HCT116 (cell line): ENCODE results near the gene HEG1. TPM values are rescaled to one million over a fixed set of nuclear protein-coding genes. Genes with fewer than 3 reads are reported as not detected.

Experiments used
- ATAC-seq: fragments of 200-7000 bp; cut with Tn5 transposase; 2 replicates; pipeline ENCODE4 v1.9.1; 2020; ENCODE audit warnings: mild to moderate bottlenecking, moderate library complexity
- BruUV-seq: library from RNA; stranded (reverse); fragments of 400-500 nt; replicated peaks from 2 replicates; lab custom pipeline; 2021; lab: Mats Ljungman, UMichigan
- CTCF ChIA-PET: fragments of 300-600 bp; sonication (Branson Sonifier 250); formaldehyde crosslinking; loops from one replicate; lab custom pipeline; 2021; ENCODE audit warnings: antibody characterized with exemption; lab: Charles Lee
- POLR2A ChIA-PET: fragments of 300-600, 350-600 bp; sonication (Branson Sonifier 250); formaldehyde crosslinking; loops from one replicate; lab custom pipeline; 2021; ENCODE audit warnings: antibody characterized with exemption; lab: Charles Lee
- RAD21 ChIA-PET, 2 experiments: fragments of 300-600 bp; sonication (Branson Sonifier 250); formaldehyde crosslinking; loops; one replicate each; lab custom pipeline; 2023; ENCODE audit warnings: low total read pairs in 2 of 2; ENCODE audit not compliant: uncharacterized antibody in 2 of 2, unreplicated experiment in 2 of 2, low non-redundant PET in 1 of 2; lab: Charles Lee
- DNase-seq: peaks from one replicate; pipeline ENCODE4 v3.0.0-alpha.2; 2010; ENCODE audit warnings: low read depth, low spot score
- H2AFZ ChIP-seq: fragments of 200-600 bp; shearing (Covaris generic), sonication (generic); 2 replicates; pipeline ENCODE4 v1.6.1; 2017; ENCODE audit warnings: low read depth, mixed run types, mixed read lengths, antibody characterized with exemption, low read length; ENCODE audit not compliant: poor library complexity, severe bottlenecking
- H3K27ac ChIP-seq: 2 replicates; pipeline ENCODE4 v1.5.1; 2012; ENCODE audit warnings: low read depth, low read length
- H3K27me3 ChIP-seq: fragments of 200-600 bp; sonication (generic); 2 replicates; pipeline ENCODE4 v1.6.1; 2016; ENCODE audit warnings: mixed run types, low read length, mixed read lengths; ENCODE audit not compliant: insufficient read depth
- H3K36me3 ChIP-seq, 2 experiments: fragments of 200-500 bp in 1 of 2; fragments of 200-600 bp in 1 of 2; sonication (Bioruptor generic) in 1 of 2; sonication (generic) in 1 of 2; 2 replicates each; pipeline versions ENCODE4 v1.5.1 to v1.6.1; 2014 to 2016; ENCODE audit warnings: low read length in 2 of 2, inconsistent platforms in 1 of 2, mixed read lengths in 1 of 2, mixed run types in 1 of 2; ENCODE audit not compliant: insufficient read depth in 2 of 2, control insufficient read depth in 1 of 2
- H3K4me1 ChIP-seq, 2 experiments: fragments of 200-600 bp in 1 of 2; sonication (generic) in 1 of 2; 2 replicates each; pipeline versions ENCODE4 v1.5.1 to v1.6.1; 2012 to 2017; ENCODE audit warnings: low read length in 2 of 2, inconsistent platforms in 1 of 2, mild to moderate bottlenecking in 1 of 2, mixed read lengths in 1 of 2, mixed run types in 1 of 2, moderate library complexity in 1 of 2; ENCODE audit not compliant: insufficient read depth in 2 of 2, control insufficient read depth in 1 of 2
- H3K4me2 ChIP-seq: fragments of 200-600 bp; sonication (generic); 2 replicates; pipeline ENCODE4 v1.6.1; 2017; ENCODE audit warnings: mixed run types, low read length, mixed read lengths
- H3K4me3 ChIP-seq, 2 experiments: fragments of 200-600 bp in 1 of 2; sonication (generic) in 1 of 2; replicated peaks in 1 of 2; 2 replicates each; pipeline ENCODE4 v1.5.1; 2011 to 2016; ENCODE audit warnings: low read length in 2 of 2, control low read depth in 1 of 2, low read depth in 1 of 2, mild to moderate bottlenecking in 1 of 2, mixed read lengths in 1 of 2, mixed run types in 1 of 2
- H3K79me2 ChIP-seq: fragments of 200-600 bp; sonication (generic); 2 replicates; pipeline ENCODE4 v1.6.1; 2017; ENCODE audit warnings: mild to moderate bottlenecking, mixed run types, low read length, moderate library complexity, mixed read lengths; ENCODE audit not compliant: insufficient read depth
- H3K9ac ChIP-seq: fragments of 200-600 bp; sonication (generic); 2 replicates; pipeline ENCODE4 v1.6.1; 2016; ENCODE audit warnings: low read length, mixed read lengths
- H3K9me2 ChIP-seq: fragments of 200-600 bp; sonication (generic), shearing (Covaris generic); 2 replicates; pipeline ENCODE4 v1.6.1; 2017; ENCODE audit warnings: mixed run types, mild to moderate bottlenecking, moderate library complexity; ENCODE audit not compliant: insufficient read depth
- H3K9me3 ChIP-seq, 2 experiments: fragments of 200-500 bp in 1 of 2; fragments of 200-600 bp in 1 of 2; sonication (Bioruptor generic) in 1 of 2; sonication (generic) in 1 of 2; 2 replicates each; pipeline ENCODE4 v1.6.1; 2014 to 2017; ENCODE audit warnings: low read length in 2 of 2, mixed read lengths in 2 of 2, inconsistent platforms in 1 of 2, low read depth in 1 of 2, mild to moderate bottlenecking in 1 of 2, mixed run types in 1 of 2, moderate library complexity in 1 of 2; ENCODE audit not compliant: control insufficient read depth in 1 of 2, insufficient read depth in 1 of 2
- H4K20me1 ChIP-seq: fragments of 200-600 bp; sonication (generic), shearing (Covaris generic); 2 replicates; pipeline ENCODE4 v1.6.1; 2017; ENCODE audit warnings: mixed run types, mild to moderate bottlenecking, moderate library complexity; ENCODE audit not compliant: insufficient read depth
- CBX3 ChIP-seq: IDR thresholded peaks from 2 replicates; pipeline ENCODE4 v1.6.1; 2012; ENCODE audit warnings: low read depth
- CEBPB ChIP-seq: IDR thresholded peaks from 2 replicates; pipeline ENCODE4 v1.6.1; 2012; ENCODE audit warnings: low read depth
- EGR1 ChIP-seq: IDR thresholded peaks from 2 replicates; pipeline ENCODE4 v1.6.1; 2012; ENCODE audit warnings: low read depth
- ELF1 ChIP-seq: IDR thresholded peaks from 2 replicates; pipeline ENCODE4 v1.6.1; 2012; ENCODE audit warnings: low read depth, borderline replicate concordance
- FOSL1 ChIP-seq: IDR thresholded peaks from 2 replicates; pipeline ENCODE4 v1.6.1; 2012; ENCODE audit warnings: low read depth
- JUND ChIP-seq: IDR thresholded peaks from 2 replicates; pipeline ENCODE4 v1.6.1; 2012
- POLR2A ChIP-seq: IDR thresholded peaks from 2 replicates; pipeline ENCODE4 v1.7.0; 2011; ENCODE audit warnings: borderline replicate concordance; ENCODE audit not compliant: insufficient read depth, insufficient read length; ENCODE audit errors: extremely low read depth
- RAD21 ChIP-seq: IDR thresholded peaks from 2 replicates; pipeline ENCODE4 v1.6.1; 2012; ENCODE audit warnings: low read depth, mild to moderate bottlenecking
- SIN3A ChIP-seq: IDR thresholded peaks from 2 replicates; pipeline ENCODE4 v1.6.1; 2012; ENCODE audit warnings: low read depth
- SP1 ChIP-seq: IDR thresholded peaks from 2 replicates; pipeline ENCODE4 v1.6.1; 2012; ENCODE audit warnings: low read depth
- TCF7L2 ChIP-seq: IDR thresholded peaks from 2 replicates; pipeline ENCODE4 v1.7.0; 2011; ENCODE audit warnings: borderline replicate concordance, inconsistent platforms; ENCODE audit not compliant: insufficient read depth, insufficient read length; ENCODE audit errors: extremely low read depth
- YY1 ChIP-seq: IDR thresholded peaks from 2 replicates; pipeline ENCODE4 v1.6.1; 2011; ENCODE audit warnings: low read length, low read depth, moderate library complexity, mild to moderate bottlenecking; ENCODE audit not compliant: insufficient replicate concordance; ENCODE audit errors: extremely low read depth
- ZFX ChIP-seq: fragments of 450-650 bp; IDR thresholded peaks from 2 replicates; pipeline ENCODE4 v1.6.1; 2017
- intact Hi-C: fragments of 100-400 bp; cut with micrococcal nuclease; formaldehyde crosslinking; loops from 2 replicates; pipeline ENCODE4 v1.10.0; 2022
- total RNA-seq: library from RNA; stranded (reverse); gene quantifications from one replicate; pipeline ENCODE4 v1.2.1, GENCODE V29; 2021; ENCODE audit not compliant: unreplicated experiment
- TF ChIP-seq, protein P1 (sequence below): IDR thresholded peaks from 2 replicates; pipeline ENCODE4 v1.6.1; 2012
- TF ChIP-seq, protein P2 (sequence below), 3 experiments: fragments of 200-600 bp in 1 of 3; sonication (generic) in 1 of 3; IDR thresholded peaks in 2 of 3; conservative IDR thresholded peaks in 1 of 3; 2 replicates each; pipeline ENCODE4 v1.5.1; 2012 to 2017; ENCODE audit warnings: low read depth in 2 of 3, low read length in 2 of 3, antibody characterized with exemption in 1 of 3, borderline replicate concordance in 1 of 3, control low read depth in 1 of 3, mild to moderate bottlenecking in 1 of 3, mixed read lengths in 1 of 3, mixed run types in 1 of 3, moderate library complexity in 1 of 3; ENCODE audit not compliant: insufficient read depth in 1 of 3
- TF ChIP-seq, protein P3 (sequence below): IDR thresholded peaks from 2 replicates; pipeline ENCODE4 v1.6.1; 2011; ENCODE audit warnings: mild to moderate bottlenecking, low read length, moderate library complexity; ENCODE audit not compliant: insufficient replicate concordance; ENCODE audit errors: extremely low read depth
- TF ChIP-seq, protein P4 (sequence below): IDR thresholded peaks from 2 replicates; pipeline ENCODE4 v1.6.1; 2012

The HEG1 gene
- total RNA-seq, 1 experiment from 2014 or later = 2.6 TPM

DNA sequence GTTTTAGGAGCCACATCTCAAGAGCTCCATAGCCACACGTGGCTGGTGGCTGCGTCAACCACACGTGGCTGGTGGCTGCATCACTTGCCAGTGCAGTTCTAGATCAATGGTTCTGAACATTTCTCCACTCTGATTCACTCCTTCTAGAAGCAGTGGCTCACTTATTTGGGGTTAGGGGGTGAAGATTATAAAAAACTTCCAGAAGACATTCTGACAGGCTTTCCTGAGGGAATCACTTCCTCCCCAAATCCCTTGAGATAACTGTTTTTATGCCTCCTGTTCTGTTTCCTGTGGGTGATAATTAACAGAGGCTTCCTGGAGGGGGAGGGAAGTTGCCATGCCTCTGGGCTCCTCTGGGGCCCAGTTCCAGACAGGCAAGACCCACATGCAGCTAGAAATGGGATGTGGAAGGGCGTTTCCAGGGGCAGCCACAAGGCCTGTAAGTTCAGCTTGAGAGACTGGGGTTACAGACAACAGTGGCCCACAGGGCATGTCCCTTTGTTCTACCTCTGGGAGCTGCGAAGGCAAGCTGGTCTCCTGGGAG lies 23.6 kb downstream of the HEG1 start:
- no peaks in the 10 kb centered on the region for H3K79me2 ChIP-seq
- no peaks in the 10 kb centered on the region for H3K4me1 ChIP-seq
- ATAC-seq (peak; percentile 53; the same call in 1 of the 2 replicates), DNase-seq (no peak)
- no peak overlapping the region for H3K27ac ChIP-seq
- H3K4me3 ChIP-seq = no peak overlapping the region
- H3K36me3 ChIP-seq = no peaks in the 10 kb centered on the region
- H3K9me2 ChIP-seq = no peaks in the 10 kb centered on the region
- BruUV-seq = no TSS peak
- no peaks in the 10 kb centered on the region for H4K20me1 ChIP-seq
- intact Hi-C loops = no loop called here
- no peak overlapping the region for H3K9ac ChIP-seq
- H3K4me2 ChIP-seq = no peak overlapping the region
- H3K27me3 ChIP-seq = no peaks in the 10 kb centered on the region
- CTCF ChIA-PET = no interaction called here
- RAD21 ChIA-PET = no interaction called here
- POLR2A ChIA-PET = no interaction called here
- peaks cover 0 to 10% of the 10 kb centered on the region in 2 experiments; a peak in 2 of 4 replicates for H3K9me3 ChIP-seq
- TF ChIP-seq JUND = no peak
- TF ChIP-seq, protein P1, sequence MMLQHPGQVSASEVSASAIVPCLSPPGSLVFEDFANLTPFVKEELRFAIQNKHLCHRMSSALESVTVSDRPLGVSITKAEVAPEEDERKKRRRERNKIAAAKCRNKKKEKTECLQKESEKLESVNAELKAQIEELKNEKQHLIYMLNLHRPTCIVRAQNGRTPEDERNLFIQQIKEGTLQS = no peak
- TF ChIP-seq FOSL1 = no peak
- no peak overlapping the region for H2AFZ ChIP-seq

DNA sequence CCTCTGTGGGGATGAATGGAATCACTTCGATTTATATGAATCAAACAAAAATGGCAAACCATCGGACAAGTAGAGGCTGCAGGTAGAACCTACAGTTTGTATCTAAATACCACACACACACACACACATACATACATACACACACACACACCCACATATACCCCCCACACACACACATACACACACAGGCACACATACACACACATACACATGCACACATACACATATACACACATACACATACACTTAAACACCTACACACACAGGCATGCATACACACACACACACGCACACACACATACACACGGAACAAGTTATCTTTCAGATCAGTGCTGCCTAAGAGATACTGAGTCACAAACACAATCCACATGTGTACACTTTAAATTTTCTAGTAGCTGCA lies 24.3 kb downstream of the HEG1 start:
- no peak overlapping the region for H3K27ac ChIP-seq
- no peak overlapping the region for H3K4me2 ChIP-seq
- no peak for ATAC-seq
- RAD21 ChIA-PET = no interaction called here
- peaks cover 0 to 10% of the 10 kb centered on the region in 2 experiments; a peak in 2 of 4 replicates for H3K9me3 ChIP-seq
- no peaks in the 10 kb centered on the region for H3K4me1 ChIP-seq
- no TSS peak for BruUV-seq
- no peaks in the 10 kb centered on the region for H3K79me2 ChIP-seq
- POLR2A ChIA-PET = no interaction called here
- H3K4me3 ChIP-seq = no peak overlapping the region
- no peaks in the 10 kb centered on the region for H3K27me3 ChIP-seq
- no peaks in the 10 kb centered on the region for H3K9me2 ChIP-seq
- intact Hi-C loops = no loop called here
- no peak overlapping the region for H2AFZ ChIP-seq
- no peaks in the 10 kb centered on the region for H3K36me3 ChIP-seq
- H3K9ac ChIP-seq = no peak overlapping the region
- no peak for DNase-seq
- CTCF ChIA-PET = no interaction called here
- no peaks in the 10 kb centered on the region for H4K20me1 ChIP-seq
- no peak for TF ChIP-seq ELF1
- no peak for TF ChIP-seq CBX3
- no peak for TF ChIP-seq FOSL1
- TF ChIP-seq, protein P1 = no peak
- TF ChIP-seq, protein P2, sequence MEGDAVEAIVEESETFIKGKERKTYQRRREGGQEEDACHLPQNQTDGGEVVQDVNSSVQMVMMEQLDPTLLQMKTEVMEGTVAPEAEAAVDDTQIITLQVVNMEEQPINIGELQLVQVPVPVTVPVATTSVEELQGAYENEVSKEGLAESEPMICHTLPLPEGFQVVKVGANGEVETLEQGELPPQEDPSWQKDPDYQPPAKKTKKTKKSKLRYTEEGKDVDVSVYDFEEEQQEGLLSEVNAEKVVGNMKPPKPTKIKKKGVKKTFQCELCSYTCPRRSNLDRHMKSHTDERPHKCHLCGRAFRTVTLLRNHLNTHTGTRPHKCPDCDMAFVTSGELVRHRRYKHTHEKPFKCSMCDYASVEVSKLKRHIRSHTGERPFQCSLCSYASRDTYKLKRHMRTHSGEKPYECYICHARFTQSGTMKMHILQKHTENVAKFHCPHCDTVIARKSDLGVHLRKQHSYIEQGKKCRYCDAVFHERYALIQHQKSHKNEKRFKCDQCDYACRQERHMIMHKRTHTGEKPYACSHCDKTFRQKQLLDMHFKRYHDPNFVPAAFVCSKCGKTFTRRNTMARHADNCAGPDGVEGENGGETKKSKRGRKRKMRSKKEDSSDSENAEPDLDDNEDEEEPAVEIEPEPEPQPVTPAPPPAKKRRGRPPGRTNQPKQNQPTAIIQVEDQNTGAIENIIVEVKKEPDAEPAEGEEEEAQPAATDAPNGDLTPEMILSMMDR (IDR thresholded peaks at IDR 0.05 in 2 of 3, conservative IDR thresholded peaks at IDR 0.05 in 1 of 3; ENCODE audit: borderline replicate concordance in 1 of 3, insufficient read depth in 1 of 3, low read depth in 2 of 3, low read length in 2 of 3) = no peak
- TF ChIP-seq, protein P3, sequence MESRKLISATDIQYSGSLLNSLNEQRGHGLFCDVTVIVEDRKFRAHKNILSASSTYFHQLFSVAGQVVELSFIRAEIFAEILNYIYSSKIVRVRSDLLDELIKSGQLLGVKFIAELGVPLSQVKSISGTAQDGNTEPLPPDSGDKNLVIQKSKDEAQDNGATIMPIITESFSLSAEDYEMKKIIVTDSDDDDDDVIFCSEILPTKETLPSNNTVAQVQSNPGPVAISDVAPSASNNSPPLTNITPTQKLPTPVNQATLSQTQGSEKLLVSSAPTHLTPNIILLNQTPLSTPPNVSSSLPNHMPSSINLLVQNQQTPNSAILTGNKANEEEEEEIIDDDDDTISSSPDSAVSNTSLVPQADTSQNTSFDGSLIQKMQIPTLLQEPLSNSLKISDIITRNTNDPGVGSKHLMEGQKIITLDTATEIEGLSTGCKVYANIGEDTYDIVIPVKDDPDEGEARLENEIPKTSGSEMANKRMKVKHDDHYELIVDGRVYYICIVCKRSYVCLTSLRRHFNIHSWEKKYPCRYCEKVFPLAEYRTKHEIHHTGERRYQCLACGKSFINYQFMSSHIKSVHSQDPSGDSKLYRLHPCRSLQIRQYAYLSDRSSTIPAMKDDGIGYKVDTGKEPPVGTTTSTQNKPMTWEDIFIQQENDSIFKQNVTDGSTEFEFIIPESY = no peak
- TF ChIP-seq POLR2A = no peak
- TF ChIP-seq YY1 = no peak
- no peak for TF ChIP-seq CEBPB
- no peak for TF ChIP-seq ZFX
- TF ChIP-seq SIN3A = no peak
- no peak for TF ChIP-seq RAD21
- TF ChIP-seq, protein P4, sequence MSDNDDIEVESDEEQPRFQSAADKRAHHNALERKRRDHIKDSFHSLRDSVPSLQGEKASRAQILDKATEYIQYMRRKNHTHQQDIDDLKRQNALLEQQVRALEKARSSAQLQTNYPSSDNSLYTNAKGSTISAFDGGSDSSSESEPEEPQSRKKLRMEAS = no peak
- no peak for TF ChIP-seq SP1
- no peak for TF ChIP-seq TCF7L2
- no peak for TF ChIP-seq EGR1
